NCI-H2227 (cell line): ENCODE data around the gene CREM.
A peak's percentile ranks its signal among the peaks of the same experiment; 100 is the strongest.
"Not testable (repeated sequence)": the region's sequence is repeated elsewhere in the genome, so short reads cannot be mapped to it uniquely, and the experiment has no call there.

ENCODE experiments used
- DNase-seq: peaks from one replicate; lab custom pipeline; 2025; ENCODE audit not compliant: unreplicated experiment; lab: John Stamatoyannopoulos, UW

Gene CREM

GRCh38 chr10:35192645-35193249, 66.1 kb downstream of the CREM start:
- no peak for DNase-seq

DNA sequence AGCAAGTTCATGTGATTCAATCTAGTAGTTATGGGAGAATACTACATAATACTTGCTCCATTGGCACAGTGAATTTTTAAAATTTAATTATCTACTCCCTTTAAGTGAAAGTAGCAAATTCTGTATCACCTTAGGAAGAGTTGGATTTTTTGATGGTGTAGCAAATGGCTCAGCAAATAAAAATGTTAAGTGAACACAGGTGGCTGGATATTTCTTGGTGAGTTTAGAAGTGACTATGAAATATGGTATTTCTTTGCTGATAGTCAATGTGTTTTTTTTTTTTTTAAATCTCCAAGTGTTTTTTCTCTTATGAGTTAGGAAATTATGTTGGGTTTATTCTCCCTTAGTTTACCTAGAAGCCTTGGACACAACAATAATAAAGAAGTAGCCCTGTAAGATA, 67.8 kb downstream of the CREM start:
- no peak for DNase-seq

DNA sequence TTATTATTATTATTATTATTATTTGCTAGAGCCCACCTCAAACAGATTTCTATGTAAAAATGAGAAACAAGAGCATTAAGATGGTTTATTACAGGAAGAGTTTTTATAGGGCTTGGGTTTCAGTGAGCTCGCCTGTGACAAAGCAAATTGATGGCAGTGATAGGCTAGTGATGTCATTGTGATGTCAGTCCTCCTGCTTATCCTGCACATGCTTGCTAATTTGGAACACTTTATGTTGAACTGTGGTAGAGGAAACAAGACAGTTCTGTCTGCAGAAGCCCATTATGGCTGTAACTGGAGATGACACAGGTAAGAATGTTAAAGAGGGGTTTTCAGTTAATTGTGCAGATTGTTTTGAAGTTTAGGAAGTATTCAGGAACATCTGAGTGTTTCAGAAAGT, 68.3 kb downstream of the CREM start:
- DNase-seq: no peak

DNA sequence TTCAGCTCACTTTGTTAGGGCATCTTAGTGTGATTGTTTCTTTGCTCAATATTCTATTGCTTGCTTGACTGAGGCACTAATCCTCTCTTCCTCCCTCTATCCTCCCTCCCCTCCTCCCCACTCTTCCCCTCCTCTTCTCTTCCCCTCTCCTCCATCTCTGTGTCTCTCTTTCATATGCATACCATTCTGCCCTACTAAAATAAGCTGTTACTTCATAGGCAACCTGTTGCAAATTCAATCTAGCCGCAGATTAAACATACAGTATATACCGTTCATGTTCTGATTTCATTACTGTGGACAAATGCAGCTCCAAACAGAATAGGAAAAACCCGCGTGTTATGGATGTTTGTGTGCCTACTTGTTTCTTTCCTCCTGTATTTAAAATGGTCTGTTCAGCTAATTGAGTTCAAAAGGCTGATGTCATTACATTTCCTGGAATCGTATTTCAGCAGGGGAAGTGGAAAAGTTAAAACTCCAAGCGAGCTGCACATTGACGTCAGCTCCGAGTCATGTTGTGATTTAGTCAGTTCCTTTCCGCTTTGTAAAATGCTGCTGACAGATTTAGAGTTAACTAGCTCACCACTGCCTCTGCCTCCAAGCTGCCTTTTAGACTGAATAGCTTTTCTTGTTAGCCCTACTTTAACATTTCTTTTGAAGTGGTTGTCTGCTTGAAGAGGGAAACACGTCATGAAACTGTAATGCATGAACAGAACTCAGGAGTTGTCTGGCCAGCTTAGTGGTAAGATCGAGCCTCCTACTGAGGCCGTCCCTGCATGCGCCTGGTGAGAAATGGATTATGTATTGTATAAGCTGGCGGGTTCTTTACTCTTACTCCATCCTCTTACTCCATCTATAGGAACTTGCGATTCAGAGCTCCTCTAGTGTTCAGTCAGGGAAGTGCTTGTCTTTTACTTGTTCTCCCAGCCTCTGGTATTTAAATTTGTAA, 69.0 kb downstream of the CREM start:
- DNase-seq: peak; percentile 74

GRCh38 chr10:35200487-35200886, 73.8 kb downstream of the CREM start:
- DNase-seq: no peak

- no peak for DNase-seq
Observed at GRCh38 chr10:35201234-35201633, 74.6 kb downstream of the CREM start.

- no peak for DNase-seq
Observed at GRCh38 chr10:35202050-35202449, 75.4 kb downstream of the CREM start.

GRCh38 chr10:35203745-35204144, 77.1 kb downstream of the CREM start:
- no peak for DNase-seq

GRCh38 chr10:35204650-35205319, 78.1 kb downstream of the CREM start:
- DNase-seq: no peak

DNA sequence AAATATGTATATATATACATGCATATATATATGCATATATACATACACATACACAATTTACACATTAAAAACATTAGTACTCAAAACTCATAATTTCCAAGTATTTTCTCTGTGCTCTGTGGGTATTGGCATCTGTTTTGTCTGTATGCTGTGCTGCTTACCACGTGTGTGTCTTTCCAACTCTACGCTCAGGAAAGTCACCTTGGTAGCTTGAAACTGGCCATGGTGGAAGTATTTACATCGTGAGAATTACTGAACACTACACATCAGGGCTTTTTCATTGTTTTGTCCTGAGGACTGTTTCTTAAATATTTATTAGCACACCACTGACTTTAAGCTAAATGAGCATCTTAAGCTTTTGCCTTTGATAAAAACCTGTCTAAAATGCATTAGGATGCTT, 79.6 kb downstream of the CREM start:
- DNase-seq: no peak

DNA sequence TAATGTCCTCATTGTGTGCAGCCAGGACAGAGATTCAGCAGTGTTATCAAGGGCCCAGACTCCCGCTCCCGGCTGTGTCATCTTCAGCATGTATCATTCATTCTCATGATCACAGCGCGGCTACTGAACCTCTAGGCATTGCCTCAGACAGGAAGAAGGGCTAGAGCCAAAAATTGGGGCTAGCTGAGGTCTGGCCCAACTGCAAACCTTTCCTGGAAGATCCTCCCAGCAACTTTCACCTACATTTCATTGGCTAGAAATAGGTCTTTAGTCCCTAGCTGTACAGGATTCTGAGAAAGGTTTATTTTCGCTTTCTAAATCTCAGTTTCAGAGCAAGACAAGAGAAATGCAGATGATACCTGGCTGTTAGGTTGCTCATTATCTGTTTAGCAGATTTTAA, 81.9 kb downstream of the CREM start:
- no peak for DNase-seq

DNA sequence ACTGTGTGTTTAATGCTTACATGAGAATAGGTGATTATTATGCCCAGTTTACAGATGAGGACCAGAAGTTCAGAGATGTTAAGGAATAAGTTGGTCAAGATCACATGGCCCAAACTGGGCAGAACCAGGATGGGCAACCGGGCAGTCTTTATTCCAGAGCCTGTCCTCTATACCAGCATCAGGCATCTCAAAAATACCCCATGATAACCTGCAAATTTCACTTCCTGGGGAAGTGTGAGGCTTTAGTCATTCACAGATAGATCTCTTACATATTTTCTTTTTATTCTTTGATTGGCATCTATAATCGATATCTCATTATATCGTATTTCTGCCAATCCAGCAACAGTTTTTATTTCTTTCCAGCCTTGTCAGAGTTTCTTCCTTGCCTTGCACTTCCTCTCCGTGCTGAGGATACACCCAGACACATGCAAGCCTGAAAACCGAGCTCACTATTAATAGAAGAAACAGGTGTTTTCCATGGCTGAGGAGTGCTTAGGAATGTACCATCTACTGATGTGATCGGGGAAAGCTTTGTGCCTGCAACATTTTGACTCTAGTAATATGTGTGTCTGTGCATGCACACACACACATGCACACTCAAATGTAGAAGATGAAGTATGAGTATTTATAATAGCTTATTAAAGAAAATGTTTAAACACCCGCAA, 82.4 kb downstream of the CREM start:
- no peak for DNase-seq

DNA sequence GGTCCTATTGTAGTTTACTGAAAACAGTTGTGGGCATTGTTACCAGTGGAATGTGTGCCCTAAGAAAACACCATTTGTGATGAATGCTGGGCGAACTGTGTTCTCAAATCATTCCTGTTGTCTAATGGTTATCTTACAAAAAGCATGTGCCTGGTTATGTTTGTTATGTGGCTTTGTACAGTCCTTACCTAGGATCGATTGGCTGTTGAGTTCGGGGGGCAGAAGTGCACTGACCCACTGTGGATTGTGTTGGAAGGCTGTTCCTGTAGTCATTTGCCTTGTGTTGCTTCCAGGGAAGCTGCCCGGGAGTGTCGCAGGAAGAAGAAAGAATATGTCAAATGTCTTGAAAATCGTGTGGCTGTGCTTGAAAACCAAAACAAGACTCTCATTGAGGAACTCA, 84.3 kb downstream of the CREM start:
- DNase-seq: no peak

DNA sequence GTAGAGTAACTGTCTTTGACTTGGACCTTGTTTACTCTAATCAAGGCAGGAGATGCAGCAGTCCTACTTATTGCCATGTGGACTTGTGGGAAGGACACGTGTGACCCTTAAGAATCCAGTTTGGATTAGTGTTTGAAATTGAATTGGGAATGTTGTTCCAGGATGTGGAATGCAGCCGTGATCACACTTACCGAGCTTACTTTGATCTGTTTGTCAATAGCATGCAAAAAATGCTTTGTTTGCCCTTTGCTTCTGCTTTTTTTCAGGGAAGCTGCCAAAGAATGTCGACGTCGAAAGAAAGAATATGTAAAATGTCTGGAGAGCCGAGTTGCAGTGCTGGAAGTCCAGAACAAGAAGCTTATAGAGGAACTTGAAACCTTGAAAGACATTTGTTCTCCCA, 84.7 kb downstream of the CREM start:
- no peak for DNase-seq

GRCh38 chr10:35212856-35213255, 86.2 kb downstream of the CREM start:
- DNase-seq: peak; percentile 5

- DNase-seq: no peak
Observed at GRCh38 chr10:35213699-35214098, 87.1 kb downstream of the CREM start.

DNA sequence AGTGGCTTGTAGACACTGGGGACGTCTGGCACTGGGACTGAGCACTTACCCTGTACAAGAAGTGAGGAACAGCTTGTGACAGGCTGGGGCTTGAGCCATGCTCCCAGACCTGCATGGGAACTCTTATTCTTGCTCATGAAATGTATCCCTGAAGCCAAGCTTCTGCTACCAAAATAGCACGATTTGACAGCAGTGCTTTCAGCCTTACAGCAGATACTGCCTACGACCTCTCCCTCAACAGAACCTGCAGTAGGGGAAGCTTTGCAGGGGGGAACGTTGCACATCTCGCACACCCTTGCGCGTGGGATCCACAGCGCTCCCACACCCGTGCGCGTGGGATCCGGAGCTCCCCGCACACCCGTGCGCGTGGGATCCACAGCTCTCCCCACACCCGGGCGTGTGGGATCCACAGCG, 88.0 kb downstream of the CREM start:
- DNase-seq: no peak

DNA sequence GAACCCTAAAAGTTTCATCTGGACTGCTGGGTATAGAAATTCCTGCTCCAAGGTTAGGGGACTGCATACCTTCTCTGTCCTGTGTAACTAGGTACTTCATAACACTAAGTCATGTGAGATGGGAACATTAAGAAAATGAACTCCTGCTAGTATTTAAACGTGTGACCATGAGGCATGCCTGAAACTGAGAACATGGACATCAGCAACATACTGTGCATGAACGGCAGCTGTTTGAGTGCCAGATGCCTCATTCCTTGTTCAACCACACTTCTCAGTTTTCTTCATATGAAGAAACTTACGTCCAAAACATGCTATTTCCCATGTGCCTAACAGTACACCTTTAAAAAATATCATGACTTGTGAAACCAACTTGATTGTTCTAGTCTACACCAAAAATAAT, 88.5 kb downstream of the CREM start:
- no peak for DNase-seq

- DNase-seq: no peak
Observed at GRCh38 chr10:35216303-35216905, 89.8 kb downstream of the CREM start.

DNA sequence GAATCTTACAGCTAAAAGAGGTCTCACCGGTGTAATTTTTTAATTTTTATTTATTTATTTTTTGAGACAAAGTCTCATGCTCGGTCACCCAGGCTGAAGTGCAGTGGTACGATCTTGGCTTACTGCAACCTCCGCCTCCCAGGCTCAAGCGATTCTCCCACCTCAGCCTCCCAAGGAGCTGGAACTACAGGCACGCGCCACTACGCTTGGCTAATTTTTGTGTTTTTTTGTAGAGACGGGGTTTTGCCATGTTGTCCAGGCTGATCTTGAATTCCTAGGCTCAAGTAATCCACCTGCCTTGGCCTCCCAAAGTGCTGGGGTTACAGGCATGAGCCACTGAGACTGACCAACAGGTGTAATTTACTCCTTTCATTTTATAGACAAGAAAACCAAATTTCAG, 90.3 kb downstream of the CREM start:
- not testable (repeated sequence) for DNase-seq

DNA sequence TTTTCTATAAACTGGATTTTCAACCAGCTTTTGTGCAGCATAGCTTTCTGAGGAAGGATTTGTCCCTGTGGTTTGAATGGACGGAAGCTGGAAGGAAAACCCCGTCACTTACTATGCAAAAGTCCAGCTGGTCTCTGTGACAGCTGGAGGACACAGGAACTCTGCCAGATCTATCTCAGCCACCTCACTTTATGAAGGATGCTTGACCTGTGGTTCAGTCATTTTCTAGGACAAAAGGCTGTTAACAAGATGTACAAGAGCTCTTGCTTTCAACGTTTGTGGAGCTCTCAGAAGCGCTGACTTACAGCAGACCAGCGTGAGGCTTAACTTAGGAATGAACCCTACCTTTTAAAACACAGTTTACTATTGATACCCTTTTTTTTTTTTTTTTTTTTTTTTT, 90.8 kb downstream of the CREM start:
- DNase-seq: peak; percentile 67
